ENCODE data around the gene OVOL3.

The OVOL3 gene

GRCh38 chr19:36100476-36100875 is 10.5 kb upstream of the OVOL3 start:
- no peak for TF ChIP-seq CTCF (IDR thresholded peaks at IDR 0.05; ENCODE audit: low read length, missing control alignments)
- no peak for DNase-seq (ENCODE audit: low read depth)
- H3K4me3 ChIP-seq (replicated peaks; ENCODE audit: low read depth, low read length) = no peak overlapping the region

- H3K4me3 ChIP-seq (replicated peaks; ENCODE audit: low read depth, low read length) = no peak overlapping the region
- DNase-seq (ENCODE audit: low read depth) = no peak
- no peak for TF ChIP-seq CTCF (IDR thresholded peaks at IDR 0.05; ENCODE audit: low read length, missing control alignments)
These were observed 9.2 kb upstream of the OVOL3 start for GRCh38 chr19:36101550-36102327.

- no peak for DNase-seq (ENCODE audit: low read depth)
- H3K4me3 ChIP-seq (replicated peaks; ENCODE audit: low read depth, low read length) = no peak overlapping the region
- no peak for TF ChIP-seq CTCF (IDR thresholded peaks at IDR 0.05; ENCODE audit: low read length, missing control alignments)
These were observed 7.8 kb upstream of the OVOL3 start for GRCh38 chr19:36103040-36103626.

GRCh38 chr19:36103842-36104552 is 6.9 kb upstream of the OVOL3 start:
- H3K4me3 ChIP-seq (replicated peaks; ENCODE audit: low read depth, low read length) = no peak overlapping the region
- no peak for DNase-seq (ENCODE audit: low read depth)
- no peak for TF ChIP-seq CTCF (IDR thresholded peaks at IDR 0.05; ENCODE audit: low read length, missing control alignments)

- no peak for TF ChIP-seq CTCF (IDR thresholded peaks at IDR 0.05; ENCODE audit: low read length, missing control alignments)
- DNase-seq (ENCODE audit: low read depth) = no peak
- H3K4me3 ChIP-seq (replicated peaks; ENCODE audit: low read depth, low read length) = no peak overlapping the region
These were observed 4.5 kb upstream of the OVOL3 start for GRCh38 chr19:36106441-36106840.

GRCh38 chr19:36106991-36107390 is 4.0 kb upstream of the OVOL3 start:
- DNase-seq (ENCODE audit: low read depth) = no peak
- no peak for TF ChIP-seq CTCF (IDR thresholded peaks at IDR 0.05; ENCODE audit: low read length, missing control alignments)
- H3K4me3 ChIP-seq (replicated peaks; ENCODE audit: low read depth, low read length) = no peak overlapping the region

Data from fibroblast of pulmonary artery (primary cell).